Islet of Langerhans (tissue), 1 donor: ENCODE data around the gene HERC4.
A peak's percentile ranks its signal among the peaks of the same experiment; 100 is the strongest.

ENCODE experiments used
- FAIRE-seq: peaks from one replicate; lab custom pipeline; 2011; peaks lifted over from hg19 to GRCh38; lab: Jason Lieb, UNC

The HERC4 gene

GRCh38 chr10:68074775-68075549, at the start of gene HERC4:
HERC4 (minus strand) TSS chr10:68075283; CDS start chr10:68073108, 2,175 bp downstream.
- no peak for FAIRE-seq

GRCh38 chr10:68124718-68125117, 49.6 kb upstream of the HERC4 start:
- no peak for FAIRE-seq

DNA sequence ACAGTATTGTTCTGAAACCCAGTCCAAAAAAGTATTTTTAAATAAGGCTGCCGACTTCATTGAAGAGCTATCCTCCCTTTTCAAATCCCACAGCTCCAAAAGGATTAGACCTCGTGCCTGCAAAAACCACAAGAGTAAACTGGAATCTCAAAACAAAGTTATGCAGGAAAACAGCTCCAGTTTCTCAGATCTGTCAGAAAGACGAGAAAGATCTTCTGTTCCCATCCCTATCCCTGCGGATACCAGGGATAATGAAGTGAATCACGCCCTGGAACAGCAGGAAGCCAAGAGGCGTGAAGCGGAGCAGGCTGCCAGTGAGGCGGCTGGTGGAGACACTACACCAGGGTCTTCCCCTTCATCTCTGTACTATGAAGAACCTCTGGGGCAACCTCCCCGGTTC, 46.8 kb upstream of the HERC4 start:
- FAIRE-seq = no peak

DNA sequence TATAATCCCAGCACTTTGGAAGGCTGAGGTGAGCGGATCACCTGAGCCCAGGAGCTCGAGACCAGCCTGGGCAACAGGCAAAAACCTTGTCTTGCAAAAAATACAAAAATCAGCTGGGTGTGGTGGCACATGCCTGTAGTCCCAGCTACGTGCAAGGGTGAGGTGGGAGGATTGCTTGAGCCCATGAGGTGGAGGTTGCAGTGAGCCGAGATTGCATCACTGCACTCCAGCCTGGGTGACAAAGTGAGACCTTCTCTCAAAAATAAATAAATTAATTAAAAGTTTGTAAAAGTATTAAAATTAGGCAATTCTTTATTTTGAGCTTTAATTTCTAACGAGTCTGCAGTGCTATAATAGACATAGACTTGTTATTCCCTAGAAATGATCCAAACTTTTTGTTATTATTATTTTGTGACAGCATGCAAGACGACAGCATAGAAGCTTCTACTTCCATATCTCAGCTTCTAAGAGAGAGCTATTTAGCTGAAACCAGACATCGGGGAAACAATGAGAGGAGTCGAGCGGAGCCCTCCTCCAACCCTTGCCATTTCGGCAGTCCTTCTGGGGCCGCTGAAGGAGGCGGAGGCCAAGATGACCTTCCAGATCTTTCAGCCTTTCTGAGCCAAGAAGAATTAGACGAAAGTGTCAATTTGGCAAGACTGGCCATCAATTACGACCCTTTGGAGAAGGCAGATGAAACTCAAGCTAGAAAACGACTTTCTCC, 46.1 kb upstream of the HERC4 start:
- no peak for FAIRE-seq

GRCh38 chr10:68118657-68119056, 43.6 kb upstream of the HERC4 start:
- no peak for FAIRE-seq

- FAIRE-seq = no peak
Measured at GRCh38 chr10:68112837-68113236, 37.8 kb upstream of the HERC4 start.

DNA sequence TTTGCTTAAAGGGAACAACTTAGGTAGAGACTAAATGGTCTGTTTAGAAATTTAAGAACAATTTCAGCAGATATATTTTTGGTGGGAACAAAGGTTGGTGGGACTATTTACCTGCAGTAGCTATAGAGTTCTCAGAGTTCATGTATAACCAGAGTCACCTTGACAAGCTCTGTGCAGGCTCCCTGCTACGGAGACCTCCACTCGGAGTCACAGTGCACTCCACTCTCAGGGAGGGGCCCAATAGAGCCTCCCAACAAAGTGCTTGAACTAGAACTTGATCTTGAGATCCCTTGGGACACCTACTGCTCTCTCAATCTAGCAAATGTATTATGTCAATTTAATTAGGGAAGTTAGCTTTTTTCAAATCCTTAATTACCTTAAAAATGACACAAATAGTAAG, 36.5 kb upstream of the HERC4 start:
- FAIRE-seq = no peak

GRCh38 chr10:68110027-68110426, 34.9 kb upstream of the HERC4 start:
- FAIRE-seq = no peak

DNA sequence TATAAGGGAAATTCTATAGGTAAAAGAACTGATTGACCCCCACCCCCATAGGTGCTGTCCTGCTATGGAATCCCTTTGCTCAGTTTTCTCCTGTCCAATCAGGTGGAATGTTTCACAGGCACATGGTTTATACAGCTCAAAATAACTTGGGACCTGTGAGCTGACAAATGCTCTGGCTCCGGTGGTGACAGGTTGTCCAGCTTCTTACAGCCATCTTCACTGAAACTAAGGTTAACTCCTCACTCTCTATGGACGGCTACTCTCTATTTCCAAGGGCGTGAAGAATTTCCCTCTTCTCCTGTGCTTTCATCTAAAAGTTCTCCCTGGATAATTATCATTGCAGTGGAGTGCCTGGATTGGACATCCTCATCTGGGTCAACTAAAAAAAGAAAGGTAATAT, 34.2 kb upstream of the HERC4 start, which contains the start of gene MYPN:
Gene MYPN, plus strand, starts transcription at position 158 of the 400 bp plus-strand sequence. CDS start 11,951 bp downstream, outside the sequence.
- FAIRE-seq = no peak

- FAIRE-seq = no peak
Measured at GRCh38 chr10:68108653-68109052, 33.6 kb upstream of the HERC4 start.

DNA sequence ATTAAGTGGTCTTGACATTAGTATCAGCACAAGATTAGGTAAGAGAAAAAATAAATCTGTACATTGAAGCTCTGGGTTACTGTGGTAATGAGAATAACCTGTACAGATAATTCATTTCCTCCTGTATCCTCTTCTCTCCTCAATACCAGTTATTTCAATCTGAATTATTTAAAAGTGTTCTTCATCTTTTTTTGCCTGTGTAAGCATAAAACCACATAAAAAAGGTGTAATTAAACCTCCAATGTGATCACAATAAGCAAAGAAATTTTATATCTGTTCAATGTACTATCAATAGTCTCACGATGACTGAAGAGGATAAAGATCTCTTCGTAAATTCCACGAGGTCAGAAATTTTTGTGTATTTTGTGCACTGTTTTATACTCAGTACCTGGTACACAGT, 33.0 kb upstream of the HERC4 start:
- FAIRE-seq = no peak

DNA sequence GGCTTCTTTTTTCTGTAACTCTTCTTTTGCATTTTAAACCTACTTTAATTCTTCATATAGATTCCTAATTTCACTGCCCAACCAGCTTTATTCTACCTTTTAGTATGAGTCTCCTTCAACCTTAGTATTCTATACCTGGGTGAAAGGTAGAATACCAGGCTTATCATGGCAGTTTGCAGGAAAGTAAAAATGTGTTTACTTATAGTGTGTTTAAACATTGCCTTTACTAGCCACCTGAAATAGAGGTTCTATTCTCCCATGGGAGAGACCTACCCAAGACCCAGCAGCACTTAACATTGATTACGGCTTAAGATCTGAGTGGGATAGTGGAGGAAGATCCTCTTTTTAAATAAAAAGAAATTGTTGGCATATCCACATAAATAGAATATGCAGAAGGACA, 32.6 kb upstream of the HERC4 start:
- no peak for FAIRE-seq

DNA sequence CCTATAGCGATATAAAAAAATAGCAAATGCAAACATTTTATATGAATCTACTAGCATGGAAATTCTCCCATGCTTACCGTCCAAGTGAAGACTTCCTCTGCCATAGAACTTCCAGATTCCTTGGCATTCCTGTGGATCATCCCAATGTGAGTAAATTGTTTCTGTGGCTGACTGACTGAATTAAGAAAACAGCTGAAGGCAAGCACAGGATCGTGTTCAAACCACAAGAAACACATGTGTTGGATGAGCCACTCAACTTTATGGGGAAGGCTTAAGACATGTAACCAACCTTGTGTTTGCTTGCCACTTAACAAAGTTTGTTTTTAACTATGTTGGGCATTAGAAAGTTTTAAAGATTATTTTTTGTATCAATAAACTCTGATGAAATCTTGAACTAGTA, 31.6 kb upstream of the HERC4 start:
- FAIRE-seq = no peak

- no peak for FAIRE-seq
Measured at GRCh38 chr10:68105820-68106219, 30.7 kb upstream of the HERC4 start.

GRCh38 chr10:68103901-68104300, 28.8 kb upstream of the HERC4 start:
- no peak for FAIRE-seq

- FAIRE-seq = no peak
Measured at GRCh38 chr10:68103261-68103878, 28.3 kb upstream of the HERC4 start.

DNA sequence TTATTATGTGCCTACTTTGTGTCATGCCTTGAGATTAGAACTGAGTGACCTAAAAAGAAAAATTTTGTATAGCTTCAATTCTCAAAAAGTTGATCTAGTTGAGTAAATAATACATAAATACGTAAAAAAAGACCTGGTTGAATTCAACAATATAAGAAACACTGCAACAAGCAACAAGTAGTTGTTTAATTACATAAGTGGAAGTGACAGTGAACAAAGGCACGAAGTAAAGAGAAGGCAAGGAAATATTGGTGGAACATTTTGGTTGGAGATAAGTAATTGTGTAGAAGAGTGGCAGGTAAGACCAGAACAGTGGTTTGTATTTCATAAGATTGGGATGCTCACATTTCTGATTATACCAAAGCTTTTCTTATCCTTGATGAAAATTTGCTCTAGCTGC, 26.0 kb upstream of the HERC4 start:
- no peak for FAIRE-seq

GRCh38 chr10:68099736-68100135, 24.7 kb upstream of the HERC4 start:
- no peak for FAIRE-seq

GRCh38 chr10:68096913-68097516, 21.9 kb upstream of the HERC4 start:
- FAIRE-seq = peak; percentile 82

DNA sequence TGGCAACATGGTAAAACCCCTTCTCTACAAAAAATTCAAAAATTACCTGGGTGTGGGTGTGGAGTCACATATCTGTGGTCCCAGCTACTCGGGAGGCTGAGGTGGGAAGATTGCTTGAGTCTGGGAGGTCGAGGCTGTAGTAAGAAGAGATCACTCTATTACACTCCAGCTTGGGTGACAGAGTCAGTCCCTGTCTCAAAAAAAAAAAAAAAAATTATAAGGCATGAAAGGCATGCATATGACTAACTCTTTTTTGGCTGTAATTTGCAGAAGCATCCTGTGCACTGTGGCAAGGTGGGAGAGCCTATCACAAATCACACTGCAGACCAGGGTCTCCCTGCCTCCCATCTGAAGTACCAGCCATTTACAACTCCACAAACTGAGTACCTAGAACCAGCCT, 20.1 kb upstream of the HERC4 start:
- FAIRE-seq = no peak

- no peak for FAIRE-seq
Measured at GRCh38 chr10:68092512-68092911, 17.4 kb upstream of the HERC4 start.

DNA sequence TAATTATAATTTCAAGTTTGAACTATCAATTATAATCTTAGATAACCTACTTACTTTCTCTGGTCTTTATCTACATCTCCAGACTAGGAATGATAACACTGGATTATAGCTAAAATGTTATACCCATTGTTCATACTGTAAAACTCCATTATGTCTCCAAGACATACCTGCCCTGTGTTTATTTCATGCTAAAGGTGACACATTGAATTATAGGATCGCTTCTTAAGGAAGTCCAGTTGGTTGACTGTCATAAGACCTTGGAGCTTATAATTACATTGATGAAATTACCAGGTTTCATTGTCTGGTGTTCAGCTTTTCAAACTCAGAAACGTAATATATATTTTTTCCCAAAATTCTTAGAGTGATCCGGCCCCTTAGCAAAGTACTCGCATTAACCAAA, 15.5 kb upstream of the HERC4 start:
- FAIRE-seq = no peak

GRCh38 chr10:68088740-68089139, 13.7 kb upstream of the HERC4 start:
- FAIRE-seq = no peak
